AG04450 (cell line): ENCODE measurements around the gene RITA1. TPM values are rescaled to one million over a fixed set of nuclear protein-coding genes. Genes with fewer than 3 reads are reported as not detected.

Experiments used
- CTCF ChIA-PET: fragments of 300-600, 350-600 bp; formaldehyde crosslinking; extraction: SDS; loops from one replicate; lab custom pipeline; 2022; ENCODE audit warnings: antibody characterized with exemption, inconsistent platforms; lab: Charles Lee
- POLR2A ChIA-PET: fragments of 350-600 bp; formaldehyde crosslinking; extraction: SDS; loops from one replicate; lab custom pipeline; 2021; ENCODE audit warnings: antibody characterized with exemption, inconsistent platforms; lab: Yijun Ruan, JAX
- DNase-seq: peaks from one replicate; pipeline ENCODE4 v3.0.0-alpha.2; 2011; ENCODE audit warnings: low read depth, low spot score
- H3K27ac ChIP-seq: one replicate; pipeline ENCODE4 v1.5.1; 2012; ENCODE audit warnings: low read depth, low read length, control low read depth
- H3K27me3 ChIP-seq: one replicate; pipeline ENCODE4 v1.6.0; 2012; ENCODE audit warnings: low read length; ENCODE audit not compliant: control insufficient read depth, insufficient read depth
- H3K4me3 ChIP-seq: 2 replicates; pipeline ENCODE4 v1.5.1; 2011; ENCODE audit warnings: mild to moderate bottlenecking, low read depth, low read length, control low read depth
- H3K9me3 ChIP-seq: 2 replicates; pipeline ENCODE4 v1.5.1; 2012; ENCODE audit warnings: low read length; ENCODE audit not compliant: control insufficient read depth, insufficient read depth
- polyA plus RNA-seq: library from polyadenylated mRNA; depleted of rRNA; stranded (reverse); fragments of >200 nt; gene quantifications from 2 replicates; pipeline ENCODE4 v1.2.3, GENCODE V29; 2011; rRNA removed
- small RNA-seq: library from RNA; depleted of rRNA; stranded (forward); fragments of <200 nt; gene quantifications from one replicate; pipeline ENCODE3, GENCODE V24; 2012; ENCODE audit warnings: low read depth; ENCODE audit not compliant: insufficient read length
- TF ChIP-seq, protein P1 (sequence below): IDR thresholded peaks from 2 replicates; pipeline ENCODE4 v1.5.1; 2011; ENCODE audit warnings: low read depth, low read length, control low read depth, inconsistent platforms

The RITA1 gene
- polyA plus RNA-seq, 1 experiment: 9.0 TPM

DNA sequence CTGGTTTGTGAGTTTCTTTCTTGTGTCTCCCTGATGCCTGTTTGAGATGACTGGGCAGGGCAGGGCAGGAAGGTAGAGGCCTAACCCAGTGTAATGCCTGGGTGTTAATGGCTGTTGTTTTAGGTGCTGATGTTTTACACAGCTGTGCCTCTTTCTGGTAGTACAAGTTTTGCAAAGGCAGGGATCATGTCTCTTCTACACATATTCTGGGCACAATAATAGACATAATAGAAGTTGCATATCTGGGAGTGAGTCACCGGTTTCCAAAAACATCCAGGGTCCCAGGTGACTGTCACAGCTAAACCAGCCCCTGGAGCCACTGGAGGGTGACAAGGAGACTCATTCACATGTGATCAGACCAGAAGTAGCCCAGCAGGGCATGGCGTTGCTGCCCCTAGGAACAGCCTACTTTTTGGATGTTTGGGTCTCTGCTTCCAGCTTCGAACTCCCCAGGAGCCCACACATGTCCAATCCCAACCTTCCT is 53.8 kb downstream of the RITA1 start:
- H3K9me3 ChIP-seq: no peaks in the 10 kb centered on the region
- ChIA-PET POLR2A (interaction anchor here (0.8 kb wide), 1 partner anchor 16 kb away, joined by 5 read pairs; no protein-coding TSS in a partner anchor), CTCF (interaction anchor here (0.6 to 1.0 kb wide), 3 partner anchors 16 to 209 kb away, joined by 5 to 6 read pairs (median 5); no protein-coding TSS in a partner anchor)
- H3K27ac ChIP-seq: no peak overlapping the region
- no peak for DNase-seq
- H3K27me3 ChIP-seq: no peaks in the 10 kb centered on the region
- TF ChIP-seq, protein P1, sequence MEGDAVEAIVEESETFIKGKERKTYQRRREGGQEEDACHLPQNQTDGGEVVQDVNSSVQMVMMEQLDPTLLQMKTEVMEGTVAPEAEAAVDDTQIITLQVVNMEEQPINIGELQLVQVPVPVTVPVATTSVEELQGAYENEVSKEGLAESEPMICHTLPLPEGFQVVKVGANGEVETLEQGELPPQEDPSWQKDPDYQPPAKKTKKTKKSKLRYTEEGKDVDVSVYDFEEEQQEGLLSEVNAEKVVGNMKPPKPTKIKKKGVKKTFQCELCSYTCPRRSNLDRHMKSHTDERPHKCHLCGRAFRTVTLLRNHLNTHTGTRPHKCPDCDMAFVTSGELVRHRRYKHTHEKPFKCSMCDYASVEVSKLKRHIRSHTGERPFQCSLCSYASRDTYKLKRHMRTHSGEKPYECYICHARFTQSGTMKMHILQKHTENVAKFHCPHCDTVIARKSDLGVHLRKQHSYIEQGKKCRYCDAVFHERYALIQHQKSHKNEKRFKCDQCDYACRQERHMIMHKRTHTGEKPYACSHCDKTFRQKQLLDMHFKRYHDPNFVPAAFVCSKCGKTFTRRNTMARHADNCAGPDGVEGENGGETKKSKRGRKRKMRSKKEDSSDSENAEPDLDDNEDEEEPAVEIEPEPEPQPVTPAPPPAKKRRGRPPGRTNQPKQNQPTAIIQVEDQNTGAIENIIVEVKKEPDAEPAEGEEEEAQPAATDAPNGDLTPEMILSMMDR: no peak
- no peak overlapping the region for H3K4me3 ChIP-seq

DNA sequence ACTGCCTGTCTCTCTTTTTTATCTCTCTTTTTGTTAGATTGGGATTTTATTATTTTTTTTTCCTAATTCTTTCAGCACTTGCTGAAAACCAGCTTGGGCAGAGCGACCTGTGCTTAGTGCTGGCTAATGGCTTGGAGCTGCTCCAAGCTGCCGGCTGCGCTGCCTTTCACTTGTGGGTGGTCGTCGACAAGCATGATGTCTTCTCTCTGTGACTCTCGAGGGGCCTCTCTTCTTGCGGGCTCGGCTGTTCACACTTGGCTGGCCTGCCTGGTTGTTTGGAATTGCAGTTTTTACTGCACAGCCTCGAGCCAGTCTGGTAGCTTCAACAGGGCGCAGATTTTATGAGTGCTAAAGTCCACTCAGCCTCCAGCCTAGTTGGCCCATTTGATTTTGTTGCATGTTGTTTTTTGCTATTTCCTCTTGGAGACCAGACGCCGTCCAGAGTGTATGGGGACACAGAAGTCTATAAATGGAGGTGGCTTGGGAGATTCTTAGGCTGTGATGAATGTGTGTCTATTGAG is 54.4 kb downstream of the RITA1 start:
- DNase-seq: no peak
- CTCF ChIA-PET: interaction anchor here (0.6 to 1.0 kb wide), 3 partner anchors 17 to 210 kb away, joined by 5 to 6 read pairs (median 5); no protein-coding TSS in a partner anchor
- Histone ChIP-seq H3K4me3 (no peak overlapping the region), H3K27me3 (no peaks in the 10 kb centered on the region), H3K9me3 (no peaks in the 10 kb centered on the region), H3K27ac (no peak overlapping the region)
- TF ChIP-seq, protein P1: no peak
- POLR2A ChIA-PET: interaction anchor here (0.8 kb wide), 1 partner anchor 16 kb away, joined by 5 read pairs; no protein-coding TSS in a partner anchor

DNA sequence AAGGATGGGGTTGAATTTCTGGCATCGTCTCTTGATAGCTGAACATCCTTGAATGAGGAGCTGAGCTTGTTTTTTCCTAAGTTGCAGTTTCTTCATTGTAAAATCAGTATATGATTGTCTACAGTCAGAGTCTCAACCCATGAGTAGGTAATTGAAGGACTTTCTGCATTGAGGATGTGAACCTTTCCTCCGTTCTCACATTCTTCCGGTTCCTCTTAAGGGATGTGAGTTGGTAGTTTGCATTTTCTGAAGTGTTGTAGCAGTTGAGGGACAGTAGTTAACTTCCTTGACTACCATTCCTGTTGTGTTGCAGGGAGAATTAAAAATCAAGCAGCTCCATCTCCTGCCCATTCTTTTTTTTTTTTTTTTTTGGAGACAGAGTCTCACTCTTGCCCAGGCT is 54.9 kb downstream of the RITA1 start:
- H3K27ac ChIP-seq: no peak overlapping the region
- TF ChIP-seq, protein P1: no peak
- no peak overlapping the region for H3K4me3 ChIP-seq
- H3K9me3 ChIP-seq: no peaks in the 10 kb centered on the region
- ChIA-PET POLR2A (interaction anchor here (0.8 to 1.4 kb wide), 2 partner anchors 17 to 18 kb away, joined by 5 to 11 read pairs; partner anchors contain the start of gene TPCN1), CTCF (no interaction called here)
- DNase-seq: no peak
- no peaks in the 10 kb centered on the region for H3K27me3 ChIP-seq

DNA sequence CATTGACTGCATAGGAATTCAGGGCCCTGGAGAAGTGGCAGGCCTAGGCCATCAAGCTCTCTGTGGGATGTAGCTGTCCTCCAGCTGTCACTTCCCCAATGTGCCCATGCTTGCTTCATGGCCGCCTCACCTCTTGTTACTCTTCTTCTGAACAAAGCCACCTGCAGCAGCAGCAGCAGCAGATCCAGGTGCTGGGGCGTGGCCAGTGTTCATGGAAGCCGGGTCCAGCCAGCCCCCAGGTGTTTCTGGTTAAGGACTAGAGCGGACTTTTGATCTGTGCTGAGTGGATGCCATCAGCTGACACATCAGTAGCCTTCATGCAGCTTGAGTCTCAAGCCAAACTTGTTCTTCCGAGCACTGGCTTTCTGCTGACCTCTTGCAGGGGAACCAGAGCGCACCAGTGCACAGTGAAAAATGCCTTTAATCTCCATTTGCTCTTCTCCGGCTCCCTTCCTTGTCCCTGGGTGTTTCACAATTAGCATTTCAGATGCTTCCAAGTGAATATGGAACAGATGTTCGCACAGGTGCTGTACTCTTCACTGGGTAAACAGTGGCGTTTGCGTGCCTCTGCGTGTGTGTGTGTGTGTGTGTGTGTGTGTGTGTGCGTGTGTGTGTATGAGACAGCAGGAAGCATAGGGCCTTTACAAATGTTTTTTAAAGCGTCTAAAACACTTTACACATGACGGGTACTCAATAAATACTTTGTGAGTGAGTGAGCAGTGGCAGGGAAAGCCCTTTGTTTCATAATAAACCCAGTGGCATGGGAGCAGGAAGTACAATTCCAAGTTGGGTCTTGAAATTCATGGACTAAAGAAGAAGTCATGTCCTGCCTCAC is 55.9 kb downstream of the RITA1 start:
- DNase-seq: peak; percentile 84
- CTCF ChIA-PET: interaction anchor here (0.8 kb wide), 1 partner anchor 18 kb away, joined by 6 read pairs; no protein-coding TSS in a partner anchor
- TF ChIP-seq, protein P1: no peak
- no peaks in the 10 kb centered on the region; the same call in 1 of the 2 replicates for H3K9me3 ChIP-seq
- no peak overlapping the region for H3K4me3 ChIP-seq
- H3K27me3 ChIP-seq: no peaks in the 10 kb centered on the region
- POLR2A ChIA-PET: interaction anchor here (1.4 kb wide), 1 partner anchor 19 kb away, joined by 11 read pairs; the partner anchor contains the start of gene TPCN1
- H3K27ac ChIP-seq: peak overlapping the region; percentile 97

Small RNA genes within 50 kb of the gene (small RNA-seq; reads per million reads assigned to genes)
- gene MIR7106: not detected
- not detected for gene RF00019

Other genes with a start within 250 kb of the RITA1 start
- 8.5 and 9.3 TPM in 2 replicates for gene OAS3, start 247.2 kb upstream of the RITA1 start, polyA plus RNA-seq
- gene OAS2, start 207.2 kb upstream of the RITA1 start, polyA plus RNA-seq: 0.12 and 0.21 TPM in 2 replicates
- gene DTX1, start 129.0 kb upstream of the RITA1 start, polyA plus RNA-seq: 0.05 and 0.25 TPM in 2 replicates
- not detected in 2 replicates for gene RASAL1, start 50.0 kb upstream of the RITA1 start, polyA plus RNA-seq
- not detected in 2 replicates for gene CFAP73, start 36.0 kb upstream of the RITA1 start, polyA plus RNA-seq
- gene DDX54, start 243 bp upstream of the RITA1 start, polyA plus RNA-seq: 26.9 and 32.1 TPM in 2 replicates
- 10.9 and 11.9 TPM in 2 replicates for gene TPCN1, start 35.7 kb downstream of the RITA1 start, polyA plus RNA-seq
- gene SLC8B1, start 149.4 kb downstream of the RITA1 start, polyA plus RNA-seq: 12.1 and 17.2 TPM in 2 replicates
- 16.0 and 32.7 TPM in 2 replicates for gene PLBD2, start 172.9 kb downstream of the RITA1 start, polyA plus RNA-seq
- gene SDS, start 218.2 kb downstream of the RITA1 start, polyA plus RNA-seq: not detected in 2 replicates
- 10.0 and 13.6 TPM in 2 replicates for gene SDSL, start 236.7 kb downstream of the RITA1 start, polyA plus RNA-seq